A549 (cell line): ENCODE results near the gene SIGLEC9. TPM values are rescaled to one million over a fixed set of nuclear protein-coding genes. Genes with fewer than 3 reads are reported as not detected.

Experiments used
- ATAC-seq, 2 experiments: fragments of 200-7000 bp in 1 of 2; fragments of >200 bp in 1 of 2; cut with Nextera tagmentation in 1 of 2; cut with Tn5 transposase in 1 of 2; 3 replicates each; pipeline versions ENCODE4 v1.8.0 to v1.9.1; 2018 to 2020; ENCODE audit warnings: mild to moderate bottlenecking in 1 of 2, moderate library complexity in 1 of 2
- CTCF ChIA-PET: fragments of 300-600 bp; sonication (Branson Sonifier 250); formaldehyde crosslinking; extraction: SDS; loops from one replicate; lab custom pipeline; 2021; ENCODE audit warnings: antibody characterized with exemption, inconsistent platforms; lab: Yijun Ruan, JAX
- POLR2A ChIA-PET: fragments of 350-600 bp; formaldehyde crosslinking; extraction: SDS; loops from one replicate; lab custom pipeline; 2021; ENCODE audit warnings: antibody characterized with exemption, inconsistent platforms; lab: Yijun Ruan, JAX
- DNase-seq, 2 experiments: peaks; one replicate each; pipeline versions ENCODE4 v3.0.0 to v3.0.0-alpha.2; 2011 to 2016; ENCODE audit warnings: low read depth in 1 of 2, low spot score in 1 of 2
- FAIRE-seq: peaks from 2 replicates; lab custom pipeline; 2011; peaks lifted over from hg19 to GRCh38; lab: Jason Lieb, UNC
- H3K27ac ChIP-seq, 2 experiments: fragments of >200 bp; sonication (Bioruptor Twin); formaldehyde crosslinking; 3 replicates each; pipeline ENCODE4 v1.5.1; 2016 to 2017
- H3K4me1 ChIP-seq: fragments of >200 bp; sonication (Bioruptor Twin); formaldehyde crosslinking; 3 replicates; pipeline ENCODE4 v1.6.1; 2016
- H3K4me2 ChIP-seq: fragments of >200 bp; sonication (Bioruptor Twin); formaldehyde crosslinking; 3 replicates; pipeline ENCODE4 v1.6.1; 2016
- H3K4me3 ChIP-seq: fragments of >200 bp; sonication (Bioruptor Twin); formaldehyde crosslinking; 3 replicates; pipeline ENCODE4 v1.5.1; 2016
- H3K9me3 ChIP-seq: fragments of >200 bp; sonication (Bioruptor Twin); formaldehyde crosslinking; 3 replicates; pipeline ENCODE4 v1.6.1; 2016
- BHLHE40 ChIP-seq: IDR thresholded peaks from 2 replicates; pipeline ENCODE4 v1.6.1; 2012; ENCODE audit warnings: low read depth, low read length, inconsistent platforms
- CBX8 ChIP-seq: fragments of 200-600 bp; sonication (generic); IDR thresholded peaks from 2 replicates; pipeline ENCODE4 v1.6.1; 2016
- CHD2 ChIP-seq: fragments of 150-350 bp; IDR thresholded peaks from 2 replicates; pipeline ENCODE4 v1.6.1; 2014; ENCODE audit warnings: low read length; ENCODE audit not compliant: partially characterized antibody
- EP300 ChIP-seq, 2 experiments: fragments of >200 bp; sonication (Bioruptor Twin); formaldehyde crosslinking; IDR thresholded peaks; 2 replicates in 1 of 2; 3 replicates in 1 of 2; pipeline ENCODE4 v1.6.1; 2016 to 2017
- ESRRA ChIP-seq: fragments of 150-350 bp; IDR thresholded peaks from 2 replicates; pipeline ENCODE4 v1.6.1; 2014; ENCODE audit warnings: mild to moderate bottlenecking, low read length, borderline replicate concordance
- FOSL2 ChIP-seq, 2 experiments: fragments of 450-650 bp in 1 of 2; fragments of >200 bp in 1 of 2; sonication (Bioruptor Twin) in 1 of 2; formaldehyde crosslinking; IDR thresholded peaks; 2 replicates each; pipeline versions ENCODE4 v1.5.0 to v1.6.1; 2016 to 2020; ENCODE audit warnings: mild to moderate bottlenecking in 1 of 2, moderate library complexity in 1 of 2
- FOXS1 ChIP-seq: fragments of 250-450 bp; sonication (Bioruptor Pico); IDR thresholded peaks from 2 replicates; pipeline ENCODE4 v1.5.0; 2020; ENCODE audit warnings: mild to moderate bottlenecking, moderate library complexity
- HEYL ChIP-seq: fragments of 250-450 bp; sonication (Bioruptor Pico); IDR thresholded peaks from 2 replicates; pipeline ENCODE4 v1.8.0; 2021; ENCODE audit warnings: mild to moderate bottlenecking, moderate library complexity
- HOXB5 ChIP-seq: fragments of 250-450 bp; sonication (Bioruptor Pico); IDR thresholded peaks from 2 replicates; pipeline ENCODE4 v1.5.0; 2020; ENCODE audit warnings: mild to moderate bottlenecking, moderate library complexity
- JUN ChIP-seq, 2 experiments: fragments of >200 bp; sonication (Bioruptor Twin); formaldehyde crosslinking; IDR thresholded peaks; 2 replicates in 1 of 2; 3 replicates in 1 of 2; pipeline ENCODE4 v1.6.1; 2016 to 2017
- JUNB ChIP-seq: fragments of >200 bp; sonication (Bioruptor Twin); formaldehyde crosslinking; IDR thresholded peaks from 2 replicates; pipeline ENCODE4 v1.6.1; 2016
- MYC ChIP-seq: IDR thresholded peaks from 2 replicates; pipeline ENCODE4 v1.6.1; 2012; ENCODE audit warnings: mild to moderate bottlenecking, inconsistent platforms, low read length, improper control_type of control experiment, borderline replicate concordance
- NFE2L2 ChIP-seq: fragments of 150-350 bp; conservative IDR thresholded peaks from 2 replicates; pipeline ENCODE4 v1.6.1; 2014; ENCODE audit warnings: low read length
- NPAS2 ChIP-seq: fragments of 250-450 bp; sonication (Bioruptor Pico); IDR thresholded peaks from 2 replicates; pipeline ENCODE4 v1.8.0; 2022; ENCODE audit warnings: mild to moderate bottlenecking, moderate library complexity, borderline replicate concordance
- NR3C1 ChIP-seq: fragments of >200 bp; sonication (Bioruptor Twin); formaldehyde crosslinking; IDR thresholded peaks from 3 replicates; pipeline ENCODE4 v1.6.1; 2017
- POLR2AphosphoS2 ChIP-seq: conservative IDR thresholded peaks from 2 replicates; pipeline ENCODE4 v1.6.1; 2012; ENCODE audit warnings: low read length, improper control_type of control experiment, inconsistent platforms
- RAD21 ChIP-seq, 2 experiments: fragments of >200 bp in 1 of 2; sonication (Bioruptor Twin) in 1 of 2; formaldehyde crosslinking in 1 of 2; IDR thresholded peaks in 1 of 2; conservative IDR thresholded peaks in 1 of 2; 2 replicates in 1 of 2; 3 replicates in 1 of 2; pipeline ENCODE4 v1.6.1; 2012 to 2018; ENCODE audit warnings: inconsistent platforms in 1 of 2
- RCOR1 ChIP-seq: fragments of 150-350 bp; IDR thresholded peaks from 2 replicates; pipeline ENCODE4 v1.6.1; 2014; ENCODE audit warnings: antibody characterized with exemption, low read length, low read depth
- SMC3 ChIP-seq: fragments of >200 bp; sonication (Bioruptor Twin); formaldehyde crosslinking; IDR thresholded peaks from 3 replicates; pipeline ENCODE4 v1.6.1; 2018; ENCODE audit warnings: inconsistent platforms
- ZC3H11A ChIP-seq: fragments of 450-650 bp; IDR thresholded peaks from 2 replicates; pipeline ENCODE4 v1.6.1; 2014; ENCODE audit warnings: antibody characterized with exemption, mild to moderate bottlenecking
- ZFP36 ChIP-seq: fragments of 450-650 bp; IDR thresholded peaks from 2 replicates; pipeline ENCODE4 v1.6.1; 2014; ENCODE audit warnings: borderline replicate concordance; ENCODE audit not compliant: partially characterized antibody
- ZNF302 ChIP-seq: fragments of 250-450 bp; sonication (Bioruptor Pico); IDR thresholded peaks from 2 replicates; pipeline ENCODE4 v1.9.0; 2021; ENCODE audit warnings: inconsistent platforms, mild to moderate bottlenecking, moderate library complexity
- WGBS: methylation state at CpG from one replicate; pipeline ENCODE4 v1.1.6; 2017; ENCODE audit errors: missing lambda C conversion rate; 5-methylcytosine and 5-hydroxymethylcytosine counted together
- polyA plus RNA-seq, 4 experiments: library from polyadenylated mRNA; depleted of rRNA in 3 of 4; stranded (reverse); fragments of >200 nt; fragmentation: RNase III in 1 of 4; extraction: RNeasy Plus Mini Kit Qiagen cat#74134 plus additional on column Dnase treatment in 1 of 4; gene quantifications; 2 replicates in 3 of 4; 3 replicates in 1 of 4; pipeline ENCODE4 v1.2.3, GENCODE V29; 2011 to 2017
- TF ChIP-seq, protein P1 (sequence below): IDR thresholded peaks from 2 replicates; pipeline ENCODE4 v1.6.1; 2012
- TF ChIP-seq, protein P2 (sequence below): fragments of >200 bp; sonication (Bioruptor Twin); formaldehyde crosslinking; IDR thresholded peaks from 3 replicates; pipeline ENCODE4 v1.5.1; 2016
- TF ChIP-seq, protein P3 (sequence below): IDR thresholded peaks from 2 replicates; pipeline ENCODE4 v1.6.1; 2012; ENCODE audit warnings: low read depth, borderline replicate concordance
- TF ChIP-seq, protein P4 (sequence below): fragments of 150-350 bp; IDR thresholded peaks from 2 replicates; pipeline ENCODE4 v1.6.1; 2014; ENCODE audit warnings: low read depth, mild to moderate bottlenecking, low read length
- TF ChIP-seq, protein P5 (sequence below): IDR thresholded peaks from 2 replicates; pipeline ENCODE4 v1.6.1; 2012

Gene SIGLEC9
- polyA plus RNA-seq, 2 of the 4 experiments (the other 2 are of a cell fraction): not detected

DNA sequence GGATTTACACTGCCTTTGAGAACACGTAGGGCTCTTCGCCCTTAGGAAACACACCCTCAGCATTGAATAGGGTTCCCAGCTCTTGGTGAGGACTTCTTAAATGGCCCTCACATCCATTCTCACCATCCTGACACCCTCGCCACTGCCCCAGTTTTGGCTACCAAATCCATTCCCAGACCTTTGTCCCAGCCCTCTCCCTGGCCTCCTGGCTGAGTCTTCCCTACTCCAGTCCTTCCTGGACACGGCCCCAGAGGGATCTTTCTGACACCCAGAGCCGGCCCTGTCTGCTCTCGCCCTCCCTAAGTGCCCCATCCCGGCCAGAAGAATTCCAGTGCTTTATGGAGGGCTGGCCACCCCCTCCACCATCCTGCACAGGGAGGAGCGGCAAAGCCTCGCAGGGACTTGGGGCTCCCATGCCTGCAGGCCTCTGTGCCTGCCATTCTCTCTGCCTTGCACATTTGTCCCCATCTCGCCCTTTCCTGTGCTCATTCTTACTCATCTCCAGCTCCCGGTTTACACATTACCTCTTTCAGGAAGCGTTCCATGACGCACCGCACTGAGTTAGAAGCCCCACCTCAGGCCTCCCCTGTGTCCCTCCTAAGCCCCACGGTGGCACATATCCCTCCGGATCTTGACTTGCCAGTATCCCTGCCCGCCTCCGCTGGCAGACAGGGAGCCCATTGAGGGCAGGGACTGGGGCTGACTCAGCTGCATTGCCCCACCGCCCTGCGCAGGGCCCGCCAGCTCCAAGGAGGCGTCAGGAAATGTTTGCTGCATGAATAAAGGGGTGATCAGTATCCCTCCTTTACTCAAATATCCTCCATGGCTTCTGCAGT lies 31.0 kb upstream of the SIGLEC9 start:
- DNase-seq: no peak
- Histone ChIP-seq H3K27ac (no peak overlapping the region), H3K4me1 (peaks cover 10% of the 10 kb centered on the region; the same call in 1 of the 3 replicates), H3K4me2 (no peak overlapping the region), H3K9me3 (no peaks in the 10 kb centered on the region), H3K4me3 (no peak overlapping the region)
- POLR2A ChIA-PET: no interaction called here
- CTCF ChIA-PET: interaction anchor here (0.6 to 9.7 kb wide), 21 partner anchors 8 to 168 kb away, joined by 3 to 147 read pairs (median 3); partner anchors contain the start of genes KLK10 and KLK12
- FAIRE-seq: no peak
- no peak for ATAC-seq
- TF ChIP-seq, protein P1, sequence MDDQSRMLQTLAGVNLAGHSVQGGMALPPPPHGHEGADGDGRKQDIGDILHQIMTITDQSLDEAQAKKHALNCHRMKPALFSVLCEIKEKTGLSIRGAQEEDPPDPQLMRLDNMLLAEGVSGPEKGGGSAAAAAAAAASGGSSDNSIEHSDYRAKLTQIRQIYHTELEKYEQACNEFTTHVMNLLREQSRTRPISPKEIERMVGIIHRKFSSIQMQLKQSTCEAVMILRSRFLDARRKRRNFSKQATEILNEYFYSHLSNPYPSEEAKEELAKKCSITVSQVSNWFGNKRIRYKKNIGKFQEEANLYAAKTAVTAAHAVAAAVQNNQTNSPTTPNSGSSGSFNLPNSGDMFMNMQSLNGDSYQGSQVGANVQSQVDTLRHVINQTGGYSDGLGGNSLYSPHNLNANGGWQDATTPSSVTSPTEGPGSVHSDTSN: no peak
- no peak for TF ChIP-seq NPAS2 (CRISPR knock-in tag)
- TF ChIP-seq CHD2: no peak
- no peak for TF ChIP-seq ZC3H11A
- TF ChIP-seq, protein P2, sequence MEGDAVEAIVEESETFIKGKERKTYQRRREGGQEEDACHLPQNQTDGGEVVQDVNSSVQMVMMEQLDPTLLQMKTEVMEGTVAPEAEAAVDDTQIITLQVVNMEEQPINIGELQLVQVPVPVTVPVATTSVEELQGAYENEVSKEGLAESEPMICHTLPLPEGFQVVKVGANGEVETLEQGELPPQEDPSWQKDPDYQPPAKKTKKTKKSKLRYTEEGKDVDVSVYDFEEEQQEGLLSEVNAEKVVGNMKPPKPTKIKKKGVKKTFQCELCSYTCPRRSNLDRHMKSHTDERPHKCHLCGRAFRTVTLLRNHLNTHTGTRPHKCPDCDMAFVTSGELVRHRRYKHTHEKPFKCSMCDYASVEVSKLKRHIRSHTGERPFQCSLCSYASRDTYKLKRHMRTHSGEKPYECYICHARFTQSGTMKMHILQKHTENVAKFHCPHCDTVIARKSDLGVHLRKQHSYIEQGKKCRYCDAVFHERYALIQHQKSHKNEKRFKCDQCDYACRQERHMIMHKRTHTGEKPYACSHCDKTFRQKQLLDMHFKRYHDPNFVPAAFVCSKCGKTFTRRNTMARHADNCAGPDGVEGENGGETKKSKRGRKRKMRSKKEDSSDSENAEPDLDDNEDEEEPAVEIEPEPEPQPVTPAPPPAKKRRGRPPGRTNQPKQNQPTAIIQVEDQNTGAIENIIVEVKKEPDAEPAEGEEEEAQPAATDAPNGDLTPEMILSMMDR: no peak
- TF ChIP-seq, protein P3, sequence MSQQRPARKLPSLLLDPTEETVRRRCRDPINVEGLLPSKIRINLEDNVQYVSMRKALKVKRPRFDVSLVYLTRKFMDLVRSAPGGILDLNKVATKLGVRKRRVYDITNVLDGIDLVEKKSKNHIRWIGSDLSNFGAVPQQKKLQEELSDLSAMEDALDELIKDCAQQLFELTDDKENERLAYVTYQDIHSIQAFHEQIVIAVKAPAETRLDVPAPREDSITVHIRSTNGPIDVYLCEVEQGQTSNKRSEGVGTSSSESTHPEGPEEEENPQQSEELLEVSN: no peak
- no peak for TF ChIP-seq POLR2AphosphoS2
- TF ChIP-seq CBX8: no peak
- no peak for TF ChIP-seq NFE2L2
- TF ChIP-seq HEYL (CRISPR knock-in tag): no peak
- TF ChIP-seq, protein P4, sequence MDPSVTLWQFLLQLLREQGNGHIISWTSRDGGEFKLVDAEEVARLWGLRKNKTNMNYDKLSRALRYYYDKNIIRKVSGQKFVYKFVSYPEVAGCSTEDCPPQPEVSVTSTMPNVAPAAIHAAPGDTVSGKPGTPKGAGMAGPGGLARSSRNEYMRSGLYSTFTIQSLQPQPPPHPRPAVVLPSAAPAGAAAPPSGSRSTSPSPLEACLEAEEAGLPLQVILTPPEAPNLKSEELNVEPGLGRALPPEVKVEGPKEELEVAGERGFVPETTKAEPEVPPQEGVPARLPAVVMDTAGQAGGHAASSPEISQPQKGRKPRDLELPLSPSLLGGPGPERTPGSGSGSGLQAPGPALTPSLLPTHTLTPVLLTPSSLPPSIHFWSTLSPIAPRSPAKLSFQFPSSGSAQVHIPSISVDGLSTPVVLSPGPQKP: no peak
- no peak for TF ChIP-seq MYC
- no peak for TF ChIP-seq ESRRA
- no peak for TF ChIP-seq FOXS1 (CRISPR knock-in tag)
- TF ChIP-seq JUNB: no peak
- TF ChIP-seq HOXB5 (CRISPR knock-in tag): no peak
- WGBS: 81% methylated on average over 22 of the region's 22 CpGs

DNA sequence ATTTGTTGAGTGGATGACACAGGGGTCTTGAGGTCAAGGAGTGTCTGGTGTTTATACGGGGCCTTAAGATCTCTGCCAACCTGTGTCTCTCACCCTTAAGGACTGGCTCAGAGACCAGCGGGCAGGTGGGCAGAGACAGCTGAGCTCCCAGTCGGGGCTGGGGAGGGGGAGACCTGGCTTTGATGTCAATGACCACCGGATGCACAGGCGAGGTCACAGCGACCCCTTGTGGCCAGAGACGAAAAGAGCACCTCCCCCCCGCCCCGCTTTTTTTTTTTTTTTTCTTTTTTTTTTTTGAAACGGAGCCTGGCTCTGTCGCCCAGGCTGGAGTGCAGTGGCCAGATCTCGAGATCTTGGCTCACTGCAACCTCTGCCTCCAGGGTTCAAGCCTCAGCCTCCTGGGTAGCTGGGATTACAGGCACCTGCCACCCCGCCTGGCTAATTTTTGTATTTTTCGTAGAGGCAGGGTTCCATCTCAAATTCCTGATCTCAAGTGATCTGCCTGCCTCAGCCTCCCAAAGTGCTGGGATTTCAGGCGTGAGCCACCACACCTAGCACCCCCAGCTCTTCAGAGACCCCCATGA lies 29.9 kb upstream of the SIGLEC9 start:
- peaks cover 10% of the 10 kb centered on the region; the same call in 1 of the 3 replicates for H3K4me1 ChIP-seq
- peak; percentile 34 to 62 for DNase-seq
- 27% methylated on average over 15 of the region's 15 CpGs for WGBS
- ChIA-PET POLR2A (no interaction called here), CTCF (interaction anchor here (0.7 to 9.7 kb wide), 26 partner anchors 8 to 276 kb away, joined by 3 to 147 read pairs (median 3); partner anchors contain the start of genes KLK10 and KLK12)
- no peaks in the 10 kb centered on the region for H3K9me3 ChIP-seq
- H3K4me3 ChIP-seq: no peak overlapping the region
- no peak; a peak in 1 of 6 replicates for ATAC-seq
- no peak overlapping the region for H3K4me2 ChIP-seq
- no peak overlapping the region for H3K27ac ChIP-seq
- FAIRE-seq: no peak
- no peak for TF ChIP-seq RCOR1
- TF ChIP-seq, protein P5, sequence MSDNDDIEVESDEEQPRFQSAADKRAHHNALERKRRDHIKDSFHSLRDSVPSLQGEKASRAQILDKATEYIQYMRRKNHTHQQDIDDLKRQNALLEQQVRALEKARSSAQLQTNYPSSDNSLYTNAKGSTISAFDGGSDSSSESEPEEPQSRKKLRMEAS: no peak
- no peak for TF ChIP-seq FOSL2 (IDR thresholded peaks at IDR 0.05)
- TF ChIP-seq FOSL2 (CRISPR knock-in tag; IDR thresholded peaks at IDR 0.05): no peak
- TF ChIP-seq BHLHE40: no peak
- TF ChIP-seq NR3C1: no peak
- no peak for TF ChIP-seq JUN (IDR thresholded peaks at IDR 0.05)
- no peak for TF ChIP-seq ZNF302
- no peak for TF ChIP-seq EP300 (IDR thresholded peaks at IDR 0.05)
- TF ChIP-seq, protein P1: no peak
- 0 out of 3 replicates have a peak, but pooled peaks have one; percentile 22 for TF ChIP-seq SMC3
- no peak for TF ChIP-seq MYC
- no peak for TF ChIP-seq HEYL (CRISPR knock-in tag)
- no peak for TF ChIP-seq ZFP36
- TF ChIP-seq, protein P2: peak; percentile 80
- peak; percentile 63 to 68 for TF ChIP-seq RAD21 (conservative IDR thresholded peaks at IDR 0.05 in 1 of 2, IDR thresholded peaks at IDR 0.05 in 1 of 2)
